GM23338 (cell line): ENCODE data around the gene LPP. TPM values are rescaled to one million over a fixed set of nuclear protein-coding genes. Genes with fewer than 3 reads are reported as not detected.
A peak's percentile ranks its signal among the peaks of the same experiment; 100 is the strongest.

Source experiments
- ATAC-seq: fragments of 200-7000 bp; cut with Tn5 transposase; 3 replicates; pipeline ENCODE4 v1.9.1; 2020
- DNase-seq: peaks from one replicate; pipeline ENCODE4 v3.0.0-alpha.2; 2015; ENCODE audit warnings: low spot score
- H2AFZ ChIP-seq: fragments of 200-600 bp; sonication (generic); 2 replicates; pipeline ENCODE4 v1.8.0; 2016; ENCODE audit warnings: antibody characterized with exemption, mild to moderate bottlenecking, moderate library complexity
- H3F3A ChIP-seq: fragments of 200-600 bp; sonication (generic); replicated peaks from 2 replicates; pipeline ENCODE4 v1.8.0; 2017; ENCODE audit warnings: antibody characterized with exemption, mixed run types, low read depth
- H3K27ac ChIP-seq: fragments of 200-600 bp; sonication (generic); 2 replicates; pipeline ENCODE4 v1.6.1; 2016; ENCODE audit warnings: low read depth
- H3K27me3 ChIP-seq: fragments of 200-600 bp; sonication (generic); 2 replicates; pipeline ENCODE4 v1.8.0; 2016; ENCODE audit warnings: mild to moderate bottlenecking, mixed run types, moderate library complexity; ENCODE audit not compliant: insufficient read depth
- H3K36me3 ChIP-seq: fragments of 200-600 bp; sonication (generic); 2 replicates; pipeline ENCODE4 v1.8.0; 2016; ENCODE audit warnings: mild to moderate bottlenecking; ENCODE audit not compliant: insufficient read depth
- H3K4me1 ChIP-seq: fragments of 200-600 bp; sonication (generic); 2 replicates; pipeline ENCODE4 v1.8.0; 2016; ENCODE audit warnings: mild to moderate bottlenecking, moderate library complexity; ENCODE audit not compliant: insufficient read depth
- H3K4me2 ChIP-seq: fragments of 200-600 bp; sonication (generic); 2 replicates; pipeline ENCODE4 v1.7.1; 2017; ENCODE audit warnings: mixed run types
- H3K4me3 ChIP-seq: fragments of 200-600 bp; sonication (generic); 2 replicates; pipeline ENCODE4 v1.6.1; 2016; ENCODE audit warnings: mixed run types
- H3K79me2 ChIP-seq: fragments of 200-600 bp; sonication (generic); replicated peaks from 2 replicates; pipeline ENCODE4 v1.8.0; 2017; ENCODE audit warnings: mild to moderate bottlenecking; ENCODE audit not compliant: insufficient read depth
- H3K9me2 ChIP-seq: fragments of 200-600 bp; sonication (generic); 2 replicates; pipeline ENCODE4 v1.8.0; 2017; ENCODE audit not compliant: insufficient read depth
- H4K20me1 ChIP-seq: fragments of 200-600 bp; sonication (generic); replicated peaks from 2 replicates; pipeline ENCODE4 v1.8.0; 2017; ENCODE audit warnings: mild to moderate bottlenecking; ENCODE audit not compliant: insufficient read depth
- H3K27ac Mint-ChIP-seq: 2 replicates; pipeline ENCODE4 v1.8.0; 2020; ENCODE audit warnings: inconsistent platforms, mild to moderate bottlenecking, moderate library complexity, mixed read lengths
- H3K27me3 Mint-ChIP-seq: 3 replicates; pipeline ENCODE4 v1.8.0; 2022; ENCODE audit warnings: low read depth, mild to moderate bottlenecking, moderate library complexity, mixed read lengths, inconsistent platforms; ENCODE audit not compliant: insufficient read depth, poor library complexity
- H3K36me3 Mint-ChIP-seq: 3 replicates; pipeline ENCODE4 v1.8.0; 2021; ENCODE audit warnings: low read depth, mild to moderate bottlenecking, inconsistent platforms, moderate library complexity, mixed read lengths
- H3K4me1 Mint-ChIP-seq: 3 replicates; pipeline ENCODE4 v1.8.0; 2020; ENCODE audit warnings: mild to moderate bottlenecking, inconsistent platforms, mixed read lengths
- H3K4me3 Mint-ChIP-seq: 3 replicates; pipeline ENCODE4 v1.8.0; 2021; ENCODE audit warnings: moderate library complexity, mild to moderate bottlenecking, inconsistent platforms, mixed read lengths
- H3K9me3 Mint-ChIP-seq: 3 replicates; pipeline ENCODE4 v1.8.0; 2020; ENCODE audit warnings: moderate library complexity, mild to moderate bottlenecking, inconsistent platforms, mixed read lengths
- CREB1 ChIP-seq: fragments of 250-450 bp; sonication (Bioruptor Pico); IDR thresholded peaks from 2 replicates; pipeline ENCODE4 v1.5.0; 2020; ENCODE audit warnings: low read depth, mild to moderate bottlenecking, moderate library complexity
- EZH2 ChIP-seq: fragments of 200-600 bp; sonication (generic); IDR thresholded peaks from one replicate; pipeline ENCODE4 v1.8.0; 2017; ENCODE audit warnings: antibody characterized with exemption, mild to moderate bottlenecking, low read depth; ENCODE audit not compliant: unreplicated experiment
- EZH2phosphoT487 ChIP-seq: fragments of 200-600 bp; sonication (generic); IDR thresholded peaks from one replicate; pipeline ENCODE4 v1.8.1; 2018; ENCODE audit warnings: antibody characterized with exemption; ENCODE audit not compliant: unreplicated experiment
- JUNB ChIP-seq: IDR thresholded peaks from one replicate; pipeline ENCODE4 v1.6.1; 2016; ENCODE audit warnings: antibody characterized with exemption; ENCODE audit not compliant: unreplicated experiment
- POLR2AphosphoS5 ChIP-seq: IDR thresholded peaks from 2 replicates; pipeline ENCODE4 v1.6.1; 2016; ENCODE audit warnings: antibody characterized with exemption, low read depth
- STAT1 ChIP-seq: IDR thresholded peaks from one replicate; pipeline ENCODE4 v1.6.1; 2016; ENCODE audit warnings: antibody characterized with exemption; ENCODE audit not compliant: unreplicated experiment
- polyA plus RNA-seq: library from polyadenylated mRNA; unstranded; fragments of >200 nt; fragmentation: Nextera tagmentation; extraction: Ambion mirVana; gene quantifications from 2 replicates; pipeline ENCODE4 v1.2.1, GENCODE V29; 2016
- total RNA-seq: library from RNA; depleted of rRNA; stranded (reverse); fragments of >200 nt; shearing (Covaris generic); gene quantifications from 2 replicates; pipeline ENCODE4 v1.2.3, GENCODE V29; 2014
- TF ChIP-seq, protein P1 (sequence below), 2 experiments: fragments of 200-600 bp in 1 of 2; sonication (generic) in 1 of 2; conservative IDR thresholded peaks; 2 replicates each; pipeline versions ENCODE4 v1.5.1 to v1.6.1; 2016 to 2017; ENCODE audit warnings: antibody characterized with exemption in 2 of 2, low read depth in 2 of 2, mild to moderate bottlenecking in 2 of 2, moderate library complexity in 1 of 2
- TF ChIP-seq, protein P2 (sequence below): fragments of 250-450 bp; sonication (Bioruptor Pico); IDR thresholded peaks from 2 replicates; pipeline ENCODE4 v1.5.0; 2020; ENCODE audit warnings: mild to moderate bottlenecking, moderate library complexity
- TF ChIP-seq, protein P3 (sequence below): IDR thresholded peaks from 2 replicates; pipeline ENCODE4 v1.6.1; 2016; ENCODE audit warnings: antibody characterized with exemption

Gene LPP
- total and polyA plus RNA-seq, 2 experiments from 2014 or later: 23.0 to 35.2 TPM

DNA sequence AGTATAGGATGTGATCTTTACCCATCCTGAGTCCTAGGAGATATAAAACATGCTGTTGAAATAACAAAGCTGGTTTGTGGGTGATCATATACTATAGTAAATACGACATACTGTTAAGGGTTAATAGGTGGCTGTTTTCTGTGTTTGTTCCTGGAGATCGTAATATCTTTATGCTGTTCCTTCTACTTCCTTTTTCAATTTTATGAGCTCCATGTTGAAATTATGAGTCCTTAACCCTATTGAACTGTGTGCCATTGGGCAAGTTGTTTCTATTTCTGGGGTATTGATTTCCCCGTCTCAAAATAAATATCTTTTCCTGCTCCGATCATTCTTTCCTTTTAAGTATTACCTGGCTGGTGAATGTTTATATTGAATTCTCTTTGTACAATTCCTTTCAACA lies 115.1 kb downstream of the LPP start:
- peaks cover 60% of the 10 kb centered on the region for H3K4me1 ChIP-seq
- ATAC-seq: no peak
- no peak overlapping the region for H3K27ac ChIP-seq

DNA sequence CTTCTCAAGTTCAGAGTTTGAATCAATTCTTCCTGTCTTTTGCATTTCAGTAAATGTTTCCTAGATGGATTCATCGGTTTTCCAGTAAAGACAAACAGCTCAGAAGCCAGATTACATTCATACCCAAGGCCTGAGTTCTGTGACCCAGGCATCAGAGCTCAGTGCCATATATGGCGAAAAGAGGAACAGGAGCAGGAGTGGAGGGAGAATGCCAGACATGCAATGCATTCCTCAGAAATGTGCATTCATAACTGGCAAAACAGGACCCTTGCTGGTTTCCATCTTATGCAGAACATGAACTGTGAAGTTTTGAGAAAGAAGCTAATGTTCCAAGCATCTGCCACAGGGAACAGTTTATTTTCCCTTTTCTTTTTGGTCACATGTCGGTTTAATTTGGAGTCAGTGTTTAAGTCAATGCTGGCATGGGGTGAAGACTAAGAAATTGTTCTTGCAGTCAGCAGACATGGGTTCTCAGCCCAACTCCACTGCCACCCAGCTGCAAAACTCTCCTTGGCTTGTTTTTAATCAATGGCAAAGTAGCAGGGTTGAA lies 116.5 kb downstream of the LPP start:
- no peaks in the 10 kb centered on the region for H3K36me3 Mint-ChIP-seq
- peaks cover 33% of the 10 kb centered on the region for H3K4me1 Mint-ChIP-seq
- Histone ChIP-seq H3K4me1 (peaks cover 47% of the 10 kb centered on the region), H3K36me3 (no peaks in the 10 kb centered on the region), H3K79me2 (no peaks in the 10 kb centered on the region), H3K9me2 (peaks cover 9% of the 10 kb centered on the region; the same call in 1 of the 2 replicates), H3K27me3 (no peaks in the 10 kb centered on the region), H3K4me2 (no peak overlapping the region), H4K20me1 (no peaks in the 10 kb centered on the region), H3F3A (no peaks in the 10 kb centered on the region), H2AFZ (no peak overlapping the region), H3K4me3 (no peak overlapping the region), H3K27ac (peak overlapping the region; percentile 72)
- no peak overlapping the region for H3K4me3 Mint-ChIP-seq
- DNase-seq (no peak), ATAC-seq (peak; percentile 55)
- no peaks in the 10 kb centered on the region for H3K9me3 Mint-ChIP-seq
- peak overlapping the region; percentile 82 for H3K27ac Mint-ChIP-seq
- H3K27me3 Mint-ChIP-seq: peaks cover 3% of the 10 kb centered on the region
- TF ChIP-seq, protein P1, sequence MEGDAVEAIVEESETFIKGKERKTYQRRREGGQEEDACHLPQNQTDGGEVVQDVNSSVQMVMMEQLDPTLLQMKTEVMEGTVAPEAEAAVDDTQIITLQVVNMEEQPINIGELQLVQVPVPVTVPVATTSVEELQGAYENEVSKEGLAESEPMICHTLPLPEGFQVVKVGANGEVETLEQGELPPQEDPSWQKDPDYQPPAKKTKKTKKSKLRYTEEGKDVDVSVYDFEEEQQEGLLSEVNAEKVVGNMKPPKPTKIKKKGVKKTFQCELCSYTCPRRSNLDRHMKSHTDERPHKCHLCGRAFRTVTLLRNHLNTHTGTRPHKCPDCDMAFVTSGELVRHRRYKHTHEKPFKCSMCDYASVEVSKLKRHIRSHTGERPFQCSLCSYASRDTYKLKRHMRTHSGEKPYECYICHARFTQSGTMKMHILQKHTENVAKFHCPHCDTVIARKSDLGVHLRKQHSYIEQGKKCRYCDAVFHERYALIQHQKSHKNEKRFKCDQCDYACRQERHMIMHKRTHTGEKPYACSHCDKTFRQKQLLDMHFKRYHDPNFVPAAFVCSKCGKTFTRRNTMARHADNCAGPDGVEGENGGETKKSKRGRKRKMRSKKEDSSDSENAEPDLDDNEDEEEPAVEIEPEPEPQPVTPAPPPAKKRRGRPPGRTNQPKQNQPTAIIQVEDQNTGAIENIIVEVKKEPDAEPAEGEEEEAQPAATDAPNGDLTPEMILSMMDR (conservative IDR thresholded peaks at IDR 0.05; ENCODE audit: low read depth in 2 of 2): no peak
- TF ChIP-seq CREB1: no peak
- no peak for TF ChIP-seq POLR2AphosphoS5
- TF ChIP-seq EZH2phosphoT487: no peak
- no peak for TF ChIP-seq STAT1
- TF ChIP-seq, protein P2, sequence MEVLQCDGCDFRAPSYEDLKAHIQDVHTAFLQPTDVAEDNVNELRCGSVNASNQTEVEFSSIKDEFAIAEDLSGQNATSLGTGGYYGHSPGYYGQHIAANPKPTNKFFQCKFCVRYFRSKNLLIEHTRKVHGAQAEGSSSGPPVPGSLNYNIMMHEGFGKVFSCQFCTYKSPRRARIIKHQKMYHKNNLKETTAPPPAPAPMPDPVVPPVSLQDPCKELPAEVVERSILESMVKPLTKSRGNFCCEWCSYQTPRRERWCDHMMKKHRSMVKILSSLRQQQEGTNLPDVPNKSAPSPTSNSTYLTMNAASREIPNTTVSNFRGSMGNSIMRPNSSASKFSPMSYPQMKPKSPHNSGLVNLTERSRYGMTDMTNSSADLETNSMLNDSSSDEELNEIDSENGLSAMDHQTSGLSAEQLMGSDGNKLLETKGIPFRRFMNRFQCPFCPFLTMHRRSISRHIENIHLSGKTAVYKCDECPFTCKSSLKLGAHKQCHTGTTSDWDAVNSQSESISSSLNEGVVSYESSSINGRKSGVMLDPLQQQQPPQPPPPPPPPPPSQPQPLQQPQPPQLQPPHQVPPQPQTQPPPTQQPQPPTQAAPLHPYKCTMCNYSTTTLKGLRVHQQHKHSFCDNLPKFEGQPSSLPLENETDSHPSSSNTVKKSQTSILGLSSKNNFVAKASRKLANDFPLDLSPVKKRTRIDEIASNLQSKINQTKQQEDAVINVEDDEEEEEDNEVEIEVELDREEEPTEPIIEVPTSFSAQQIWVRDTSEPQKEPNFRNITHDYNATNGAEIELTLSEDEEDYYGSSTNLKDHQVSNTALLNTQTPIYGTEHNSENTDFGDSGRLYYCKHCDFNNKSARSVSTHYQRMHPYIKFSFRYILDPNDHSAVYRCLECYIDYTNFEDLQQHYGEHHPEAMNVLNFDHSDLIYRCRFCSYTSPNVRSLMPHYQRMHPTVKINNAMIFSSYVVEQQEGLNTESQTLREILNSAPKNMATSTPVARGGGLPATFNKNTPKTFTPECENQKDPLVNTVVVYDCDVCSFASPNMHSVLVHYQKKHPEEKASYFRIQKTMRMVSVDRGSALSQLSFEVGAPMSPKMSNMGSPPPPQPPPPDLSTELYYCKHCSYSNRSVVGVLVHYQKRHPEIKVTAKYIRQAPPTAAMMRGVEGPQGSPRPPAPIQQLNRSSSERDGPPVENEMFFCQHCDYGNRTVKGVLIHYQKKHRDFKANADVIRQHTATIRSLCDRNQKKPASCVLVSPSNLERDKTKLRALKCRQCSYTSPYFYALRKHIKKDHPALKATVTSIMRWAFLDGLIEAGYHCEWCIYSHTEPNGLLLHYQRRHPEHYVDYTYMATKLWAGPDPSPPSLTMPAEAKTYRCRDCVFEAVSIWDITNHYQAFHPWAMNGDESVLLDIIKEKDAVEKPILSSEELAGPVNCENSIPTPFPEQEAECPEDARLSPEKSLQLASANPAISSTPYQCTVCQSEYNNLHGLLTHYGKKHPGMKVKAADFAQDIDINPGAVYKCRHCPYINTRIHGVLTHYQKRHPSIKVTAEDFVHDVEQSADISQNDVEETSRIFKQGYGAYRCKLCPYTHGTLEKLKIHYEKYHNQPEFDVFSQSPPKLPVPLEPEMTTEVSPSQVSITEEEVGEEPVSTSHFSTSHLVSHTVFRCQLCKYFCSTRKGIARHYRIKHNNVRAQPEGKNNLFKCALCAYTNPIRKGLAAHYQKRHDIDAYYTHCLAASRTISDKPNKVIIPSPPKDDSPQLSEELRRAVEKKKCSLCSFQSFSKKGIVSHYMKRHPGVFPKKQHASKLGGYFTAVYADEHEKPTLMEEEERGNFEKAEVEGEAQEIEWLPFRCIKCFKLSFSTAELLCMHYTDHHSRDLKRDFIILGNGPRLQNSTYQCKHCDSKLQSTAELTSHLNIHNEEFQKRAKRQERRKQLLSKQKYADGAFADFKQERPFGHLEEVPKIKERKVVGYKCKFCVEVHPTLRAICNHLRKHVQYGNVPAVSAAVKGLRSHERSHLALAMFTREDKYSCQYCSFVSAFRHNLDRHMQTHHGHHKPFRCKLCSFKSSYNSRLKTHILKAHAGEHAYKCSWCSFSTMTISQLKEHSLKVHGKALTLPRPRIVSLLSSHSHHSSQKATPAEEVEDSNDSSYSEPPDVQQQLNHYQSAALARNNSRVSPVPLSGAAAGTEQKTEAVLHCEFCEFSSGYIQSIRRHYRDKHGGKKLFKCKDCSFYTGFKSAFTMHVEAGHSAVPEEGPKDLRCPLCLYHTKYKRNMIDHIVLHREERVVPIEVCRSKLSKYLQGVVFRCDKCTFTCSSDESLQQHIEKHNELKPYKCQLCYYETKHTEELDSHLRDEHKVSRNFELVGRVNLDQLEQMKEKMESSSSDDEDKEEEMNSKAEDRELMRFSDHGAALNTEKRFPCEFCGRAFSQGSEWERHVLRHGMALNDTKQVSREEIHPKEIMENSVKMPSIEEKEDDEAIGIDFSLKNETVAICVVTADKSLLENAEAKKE (CRISPR knock-in tag): no peak
- TF ChIP-seq, protein P3, sequence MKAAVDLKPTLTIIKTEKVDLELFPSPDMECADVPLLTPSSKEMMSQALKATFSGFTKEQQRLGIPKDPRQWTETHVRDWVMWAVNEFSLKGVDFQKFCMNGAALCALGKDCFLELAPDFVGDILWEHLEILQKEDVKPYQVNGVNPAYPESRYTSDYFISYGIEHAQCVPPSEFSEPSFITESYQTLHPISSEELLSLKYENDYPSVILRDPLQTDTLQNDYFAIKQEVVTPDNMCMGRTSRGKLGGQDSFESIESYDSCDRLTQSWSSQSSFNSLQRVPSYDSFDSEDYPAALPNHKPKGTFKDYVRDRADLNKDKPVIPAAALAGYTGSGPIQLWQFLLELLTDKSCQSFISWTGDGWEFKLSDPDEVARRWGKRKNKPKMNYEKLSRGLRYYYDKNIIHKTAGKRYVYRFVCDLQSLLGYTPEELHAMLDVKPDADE: no peak

More for the DNA sequence above, 115.1 kb downstream of the LPP start:
- Histone ChIP-seq H3F3A (no peaks in the 10 kb centered on the region), H3K79me2 (no peaks in the 10 kb centered on the region), H3K9me2 (peaks cover 9% of the 10 kb centered on the region; the same call in 1 of the 2 replicates), H4K20me1 (no peaks in the 10 kb centered on the region), H2AFZ (no peak overlapping the region), H3K36me3 (no peaks in the 10 kb centered on the region), H3K27me3 (no peaks in the 10 kb centered on the region), H3K4me2 (no peak overlapping the region), H3K4me3 (no peak overlapping the region)
- no peak overlapping the region for H3K4me3 Mint-ChIP-seq
- no peak overlapping the region for H3K27ac Mint-ChIP-seq
- no peak for DNase-seq
- H3K4me1 Mint-ChIP-seq: peaks cover 33% of the 10 kb centered on the region
- TF ChIP-seq EZH2 (no peak), STAT1 (no peak), EZH2phosphoT487 (no peak), JUNB (no peak)
- TF ChIP-seq, protein P1 (conservative IDR thresholded peaks at IDR 0.05; ENCODE audit: low read depth in 2 of 2): no peak
- H3K9me3 Mint-ChIP-seq: no peaks in the 10 kb centered on the region
- no peaks in the 10 kb centered on the region for H3K36me3 Mint-ChIP-seq
- peaks cover 3% of the 10 kb centered on the region for H3K27me3 Mint-ChIP-seq
